Astrocyte (in vitro differentiated cells and primary cell): ENCODE results near the gene SKIC2.
"Not testable (repeated sequence)": the region's sequence is repeated elsewhere in the genome, so short reads cannot be mapped to it uniquely, and the experiment has no call there.

ENCODE experiments used
- EZH2 ChIP-seq: IDR thresholded peaks from 2 replicates; pipeline ENCODE4 v1.6.1; 2012; ENCODE audit warnings: mild to moderate bottlenecking, low read length, inconsistent platforms; ENCODE audit not compliant: insufficient read depth
- TF ChIP-seq, protein P1 (sequence below): IDR thresholded peaks from 2 replicates; pipeline ENCODE4 v1.5.1; 2011; ENCODE audit warnings: low read depth, mild to moderate bottlenecking, inconsistent platforms, low read length, moderate library complexity; ENCODE audit not compliant: insufficient read depth

DNA sequence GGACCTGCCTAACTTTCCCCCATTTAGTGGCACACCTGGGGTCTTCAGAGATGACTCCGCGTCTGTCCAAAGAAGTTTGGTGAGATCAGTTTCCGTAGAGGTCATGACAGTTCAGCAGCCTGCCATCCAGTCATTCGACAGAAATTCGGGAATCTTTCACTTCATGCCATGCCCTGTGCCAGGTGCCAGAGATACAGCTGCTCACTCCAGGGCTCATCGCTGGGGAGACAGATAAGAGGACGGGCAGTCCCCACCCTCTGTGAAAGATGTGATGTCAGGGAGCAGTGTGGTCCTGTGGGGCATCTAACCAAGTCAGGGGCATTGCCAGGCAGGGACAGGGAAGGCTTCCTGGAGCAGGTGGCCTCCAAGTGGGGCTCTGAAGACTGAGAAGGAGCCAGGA, 44.3 kb downstream of the SKIC2 start:
- TF ChIP-seq, protein P1, sequence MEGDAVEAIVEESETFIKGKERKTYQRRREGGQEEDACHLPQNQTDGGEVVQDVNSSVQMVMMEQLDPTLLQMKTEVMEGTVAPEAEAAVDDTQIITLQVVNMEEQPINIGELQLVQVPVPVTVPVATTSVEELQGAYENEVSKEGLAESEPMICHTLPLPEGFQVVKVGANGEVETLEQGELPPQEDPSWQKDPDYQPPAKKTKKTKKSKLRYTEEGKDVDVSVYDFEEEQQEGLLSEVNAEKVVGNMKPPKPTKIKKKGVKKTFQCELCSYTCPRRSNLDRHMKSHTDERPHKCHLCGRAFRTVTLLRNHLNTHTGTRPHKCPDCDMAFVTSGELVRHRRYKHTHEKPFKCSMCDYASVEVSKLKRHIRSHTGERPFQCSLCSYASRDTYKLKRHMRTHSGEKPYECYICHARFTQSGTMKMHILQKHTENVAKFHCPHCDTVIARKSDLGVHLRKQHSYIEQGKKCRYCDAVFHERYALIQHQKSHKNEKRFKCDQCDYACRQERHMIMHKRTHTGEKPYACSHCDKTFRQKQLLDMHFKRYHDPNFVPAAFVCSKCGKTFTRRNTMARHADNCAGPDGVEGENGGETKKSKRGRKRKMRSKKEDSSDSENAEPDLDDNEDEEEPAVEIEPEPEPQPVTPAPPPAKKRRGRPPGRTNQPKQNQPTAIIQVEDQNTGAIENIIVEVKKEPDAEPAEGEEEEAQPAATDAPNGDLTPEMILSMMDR, result not testable (repeated sequence)
- TF ChIP-seq EZH2, result not testable (repeated sequence)
